Gastroesophageal sphincter (tissue), 4 donors: ENCODE data around the gene PUM1. TPM values are rescaled to one million over a fixed set of nuclear protein-coding genes. Genes with fewer than 3 reads are reported as not detected.
A peak's percentile ranks its signal among the peaks of the same experiment; 100 is the strongest.

ENCODE experiments used
- ATAC-seq: fragments of 150-250 bp; one replicate; pipeline ENCODE4 v1.9.1; 2016; ENCODE audit warnings: mild to moderate bottlenecking, moderate library complexity
- H3K27ac ChIP-seq, 4 donors: fragments of 200-600 bp; sonication (generic) in 3 of 4; 1 replicate in 3 of 4; 2 replicates in 1 of 4; pipeline ENCODE4 v1.5.1; 2016 to 2019
- H3K27me3 ChIP-seq: fragments of 200-600 bp; sonication (generic); one replicate; pipeline ENCODE4 v1.5.1; 2019
- H3K36me3 ChIP-seq, 2 donors: fragments of 200-600 bp; sonication (generic); one replicate each; pipeline ENCODE4 v1.5.1; 2019; ENCODE audit warnings: control low read depth in 1 of 2
- H3K4me1 ChIP-seq, 3 donors: fragments of 200-600 bp; sonication (generic); 1 replicate in 2 of 3; 2 replicates in 1 of 3; pipeline ENCODE4 v1.5.1; 2016 to 2019; ENCODE audit warnings: control low read depth in 2 of 3
- H3K4me3 ChIP-seq, 2 donors: fragments of 200-600 bp; sonication (generic); one replicate each; pipeline ENCODE4 v1.5.1; 2019; ENCODE audit warnings: mild to moderate bottlenecking in 1 of 2, moderate library complexity in 1 of 2
- H3K9me3 ChIP-seq, 3 donors: fragments of 200-600 bp; sonication (generic); one replicate each; pipeline ENCODE4 v1.5.1; 2017 to 2019; ENCODE audit warnings: control low read depth in 2 of 3
- EP300 ChIP-seq: sonication (generic); formaldehyde crosslinking; IDR thresholded peaks from one replicate; pipeline ENCODE4 v1.6.1; 2017; ENCODE audit warnings: antibody characterized with exemption, mild to moderate bottlenecking
- POLR2A ChIP-seq, 2 donors: fragments of 450-650 bp; IDR thresholded peaks; one replicate each; pipeline ENCODE4 v1.6.1; 2017; ENCODE audit warnings: antibody characterized with exemption in 2 of 2, mild to moderate bottlenecking in 2 of 2, moderate library complexity in 1 of 2
- POLR2AphosphoS5 ChIP-seq: sonication (generic); formaldehyde crosslinking; IDR thresholded peaks from one replicate; pipeline ENCODE4 v1.6.1; 2017; ENCODE audit warnings: antibody characterized with exemption
- WGBS, 2 donors: methylation state at CpG; one replicate each; pipeline ENCODE4 v1.1.5; 2018; ENCODE audit warnings: low coverage in 1 of 2; 5-methylcytosine and 5-hydroxymethylcytosine counted together
- small RNA-seq, 4 donors: library from RNA; depleted of rRNA; stranded (forward); fragments of <200 nt; gene quantifications; one replicate each; pipeline ENCODE3, GENCODE V24; 2016
- total RNA-seq, 4 donors: library from RNA; depleted of rRNA; stranded (reverse); fragments of >200 nt; gene quantifications; one replicate each; pipeline ENCODE4 v1.1.0, GENCODE V29; 2016
- TF ChIP-seq, protein P1 (sequence below), 4 experiments: fragments of 200-600 bp in 2 of 4; fragments of 450-650 bp in 2 of 4; sonication (generic) in 1 of 4; IDR thresholded peaks; one replicate each; pipeline ENCODE4 v1.5.1; 2017 to 2019; ENCODE audit warnings: antibody characterized with exemption in 4 of 4, mild to moderate bottlenecking in 2 of 4, moderate library complexity in 2 of 4

PUM1 gene
- total RNA-seq, 4 donors from 2014 or later = 83.8 to 90.7 (median 88.4) TPM

DNA sequence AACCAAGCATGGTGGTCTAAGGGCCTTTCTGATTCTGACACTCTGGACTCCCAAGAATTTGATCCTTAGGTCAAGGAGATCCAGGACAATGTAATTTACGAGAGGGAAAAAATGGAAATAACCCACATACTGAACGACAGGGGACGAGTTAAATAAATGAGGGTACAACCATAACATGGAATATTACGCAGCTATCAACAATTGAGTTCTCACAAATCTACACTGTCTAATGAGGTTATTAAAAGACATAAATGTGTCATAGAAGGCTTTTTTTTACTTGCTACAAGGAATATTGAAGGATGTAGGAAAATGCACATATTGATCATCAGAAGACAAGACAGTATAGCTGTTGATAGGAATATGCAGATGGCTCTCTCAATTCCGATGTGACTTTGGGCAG lies 180.8 kb downstream of the PUM1 start:
- Histone ChIP-seq H3K27ac (peak overlapping the region in 3 of 4 donors; percentile 89 to 98 (median 93)), H3K36me3 (no peaks in the 10 kb centered on the region), H3K27me3 (no peaks in the 10 kb centered on the region), H3K4me1 (peaks cover 9 to 95% (median 61%) of the 10 kb centered on the region in 3 donors), H3K9me3 (no peaks in the 10 kb centered on the region), H3K4me3 (no peak overlapping the region)
- 71 to 91% methylated on average over 3 to 5 of the region's 5 CpGs for WGBS, 2 donors
- ATAC-seq = no peak
- no peak for TF ChIP-seq POLR2A (IDR thresholded peaks at IDR 0.05)
- no peak for TF ChIP-seq EP300

DNA sequence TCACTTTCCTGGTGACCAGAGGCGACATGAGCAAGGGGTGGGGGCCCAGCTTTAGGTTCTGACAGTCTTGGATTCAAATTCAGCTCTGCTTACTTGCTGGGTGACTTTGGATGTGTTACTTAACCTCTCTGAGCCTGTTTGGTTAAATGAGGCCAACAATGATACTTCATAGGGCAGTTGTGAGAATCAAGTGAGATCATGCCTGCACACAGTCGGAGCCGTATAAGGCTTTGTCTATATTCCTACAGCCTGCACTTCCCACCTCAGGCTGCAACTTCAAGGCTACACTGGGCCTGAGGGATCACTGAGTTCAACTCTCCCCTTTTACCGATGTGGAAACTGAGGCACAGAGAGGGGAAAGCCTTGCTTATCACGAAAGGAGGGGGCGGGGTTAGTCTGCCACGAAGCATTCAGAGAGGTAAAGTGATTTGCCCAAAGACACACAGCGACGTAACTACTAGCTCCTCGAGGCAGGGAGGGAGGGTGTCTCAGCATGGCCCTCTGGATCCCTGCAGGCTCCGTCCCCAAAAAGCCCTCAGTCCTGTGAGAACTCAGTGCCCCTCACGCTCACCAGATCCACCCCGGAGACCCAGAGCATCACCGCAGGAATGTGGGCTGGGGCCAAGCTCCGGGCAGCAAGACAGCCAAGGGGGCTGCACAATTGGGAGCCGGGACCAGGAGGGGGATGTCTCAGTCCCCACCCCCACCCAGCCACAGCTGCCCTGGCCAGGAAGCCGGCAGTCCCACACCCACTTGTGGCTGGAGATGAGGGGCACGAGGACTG lies 181.9 kb downstream of the PUM1 start:
- TF ChIP-seq POLR2AphosphoS5 = no peak
- no peak for TF ChIP-seq EP300
- TF ChIP-seq, protein P1, sequence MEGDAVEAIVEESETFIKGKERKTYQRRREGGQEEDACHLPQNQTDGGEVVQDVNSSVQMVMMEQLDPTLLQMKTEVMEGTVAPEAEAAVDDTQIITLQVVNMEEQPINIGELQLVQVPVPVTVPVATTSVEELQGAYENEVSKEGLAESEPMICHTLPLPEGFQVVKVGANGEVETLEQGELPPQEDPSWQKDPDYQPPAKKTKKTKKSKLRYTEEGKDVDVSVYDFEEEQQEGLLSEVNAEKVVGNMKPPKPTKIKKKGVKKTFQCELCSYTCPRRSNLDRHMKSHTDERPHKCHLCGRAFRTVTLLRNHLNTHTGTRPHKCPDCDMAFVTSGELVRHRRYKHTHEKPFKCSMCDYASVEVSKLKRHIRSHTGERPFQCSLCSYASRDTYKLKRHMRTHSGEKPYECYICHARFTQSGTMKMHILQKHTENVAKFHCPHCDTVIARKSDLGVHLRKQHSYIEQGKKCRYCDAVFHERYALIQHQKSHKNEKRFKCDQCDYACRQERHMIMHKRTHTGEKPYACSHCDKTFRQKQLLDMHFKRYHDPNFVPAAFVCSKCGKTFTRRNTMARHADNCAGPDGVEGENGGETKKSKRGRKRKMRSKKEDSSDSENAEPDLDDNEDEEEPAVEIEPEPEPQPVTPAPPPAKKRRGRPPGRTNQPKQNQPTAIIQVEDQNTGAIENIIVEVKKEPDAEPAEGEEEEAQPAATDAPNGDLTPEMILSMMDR (IDR thresholded peaks at IDR 0.05) = no peak
- no peak for TF ChIP-seq POLR2A (IDR thresholded peaks at IDR 0.05)
- Histone ChIP-seq H3K27me3 (no peaks in the 10 kb centered on the region), H3K4me1 (peaks cover 9 to 95% (median 60%) of the 10 kb centered on the region in 3 donors), H3K36me3 (no peaks in the 10 kb centered on the region), H3K27ac (peak overlapping the region in 3 of 4 donors; percentile 71 to 93 (median 89)), H3K9me3 (no peaks in the 10 kb centered on the region), H3K4me3 (no peak overlapping the region)
- 50% methylated on average over 2 of the region's 18 CpGs; no CpG with 5 or more reads in 1 of the 2 donors for WGBS, 2 donors
- no peak for ATAC-seq

DNA sequence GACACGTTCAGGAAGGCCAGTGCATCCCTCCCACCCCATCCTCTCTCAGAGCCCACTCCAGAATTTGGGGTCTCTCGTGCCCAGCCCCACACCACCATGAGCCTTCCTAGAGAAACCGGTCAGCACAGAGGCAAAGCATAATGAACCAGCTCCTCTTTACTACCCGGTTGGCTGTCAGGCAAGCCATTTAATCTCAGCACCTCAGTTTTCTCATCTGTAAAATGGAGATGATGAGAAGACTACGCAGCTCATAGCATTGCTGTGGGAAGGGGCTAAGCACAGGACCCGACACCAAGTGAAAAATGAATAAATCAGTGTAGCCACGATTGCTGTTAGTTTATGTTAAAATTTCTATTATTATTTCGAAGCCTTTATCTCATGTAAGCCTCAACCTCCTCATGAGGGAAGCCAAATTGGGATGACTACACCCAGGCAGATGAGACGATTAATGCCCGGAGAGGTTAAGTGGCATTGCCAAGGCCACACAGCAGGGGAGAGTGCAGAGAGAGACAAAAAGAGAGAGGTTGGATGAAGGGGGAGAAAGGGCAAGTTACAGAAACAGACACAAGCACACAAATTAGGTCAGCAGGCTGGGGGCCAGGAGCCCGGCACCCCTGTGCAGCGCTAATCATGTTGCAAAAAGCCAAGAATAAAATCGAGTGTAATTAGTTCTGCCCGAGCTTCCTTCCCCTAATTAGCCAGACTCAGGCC lies 182.7 kb downstream of the PUM1 start:
- Histone ChIP-seq H3K4me1 (peaks cover 8 to 95% (median 60%) of the 10 kb centered on the region in 3 donors), H3K9me3 (no peaks in the 10 kb centered on the region), H3K36me3 (no peaks in the 10 kb centered on the region), H3K4me3 (no peak overlapping the region), H3K27me3 (no peaks in the 10 kb centered on the region), H3K27ac (peak overlapping the region in 3 of 4 donors; percentile 84 to 93 (median 84))
- ATAC-seq = no peak
- WGBS, 2 donors = 27 to 51% methylated on average over 9 to 12 of the region's 14 CpGs
- no peak for TF ChIP-seq EP300
- no peak for TF ChIP-seq POLR2A (IDR thresholded peaks at IDR 0.05)
- TF ChIP-seq, protein P1 (IDR thresholded peaks at IDR 0.05) = no peak
- TF ChIP-seq POLR2AphosphoS5 = no peak

Small RNA genes within 50 kb of the gene (small RNA-seq; reads per million reads assigned to genes)
- gene AL356320.1 = 0 reads per million in 4 donors
- 0 reads per million in 4 donors for gene RN7SL371P

Other genes starting within 250 kb of the PUM1 start
- gene SDC3, start 157.0 kb downstream of the PUM1 start, total RNA-seq = 100 to 1,000 TPM in 1 of 4 donors, 10 to 100 TPM in 3; 45.1 to 112 (median 52.6) TPM
- not detected for gene NKAIN1, start 174.2 kb upstream of the PUM1 start, total RNA-seq
- 10 to 100 TPM; 32.5 to 47.5 (median 39.9) TPM for gene SNRNP40, start 231.1 kb upstream of the PUM1 start, total RNA-seq
- gene ZCCHC17, start 231.3 kb upstream of the PUM1 start, total RNA-seq = 10 to 100 TPM; 25.4 to 28.7 (median 27.4) TPM